ENCODE data around the gene ARHGEF10L.
"Not testable (repeated sequence)": the region's sequence is repeated elsewhere in the genome, so short reads cannot be mapped to it uniquely, and the experiment has no call there.

The ARHGEF10L gene, protein sequence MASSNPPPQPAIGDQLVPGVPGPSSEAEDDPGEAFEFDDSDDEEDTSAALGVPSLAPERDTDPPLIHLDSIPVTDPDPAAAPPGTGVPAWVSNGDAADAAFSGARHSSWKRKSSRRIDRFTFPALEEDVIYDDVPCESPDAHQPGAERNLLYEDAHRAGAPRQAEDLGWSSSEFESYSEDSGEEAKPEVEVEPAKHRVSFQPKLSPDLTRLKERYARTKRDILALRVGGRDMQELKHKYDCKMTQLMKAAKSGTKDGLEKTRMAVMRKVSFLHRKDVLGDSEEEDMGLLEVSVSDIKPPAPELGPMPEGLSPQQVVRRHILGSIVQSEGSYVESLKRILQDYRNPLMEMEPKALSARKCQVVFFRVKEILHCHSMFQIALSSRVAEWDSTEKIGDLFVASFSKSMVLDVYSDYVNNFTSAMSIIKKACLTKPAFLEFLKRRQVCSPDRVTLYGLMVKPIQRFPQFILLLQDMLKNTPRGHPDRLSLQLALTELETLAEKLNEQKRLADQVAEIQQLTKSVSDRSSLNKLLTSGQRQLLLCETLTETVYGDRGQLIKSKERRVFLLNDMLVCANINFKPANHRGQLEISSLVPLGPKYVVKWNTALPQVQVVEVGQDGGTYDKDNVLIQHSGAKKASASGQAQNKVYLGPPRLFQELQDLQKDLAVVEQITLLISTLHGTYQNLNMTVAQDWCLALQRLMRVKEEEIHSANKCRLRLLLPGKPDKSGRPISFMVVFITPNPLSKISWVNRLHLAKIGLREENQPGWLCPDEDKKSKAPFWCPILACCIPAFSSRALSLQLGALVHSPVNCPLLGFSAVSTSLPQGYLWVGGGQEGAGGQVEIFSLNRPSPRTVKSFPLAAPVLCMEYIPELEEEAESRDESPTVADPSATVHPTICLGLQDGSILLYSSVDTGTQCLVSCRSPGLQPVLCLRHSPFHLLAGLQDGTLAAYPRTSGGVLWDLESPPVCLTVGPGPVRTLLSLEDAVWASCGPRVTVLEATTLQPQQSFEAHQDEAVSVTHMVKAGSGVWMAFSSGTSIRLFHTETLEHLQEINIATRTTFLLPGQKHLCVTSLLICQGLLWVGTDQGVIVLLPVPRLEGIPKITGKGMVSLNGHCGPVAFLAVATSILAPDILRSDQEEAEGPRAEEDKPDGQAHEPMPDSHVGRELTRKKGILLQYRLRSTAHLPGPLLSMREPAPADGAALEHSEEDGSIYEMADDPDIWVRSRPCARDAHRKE (N-terminal part only)

DNA sequence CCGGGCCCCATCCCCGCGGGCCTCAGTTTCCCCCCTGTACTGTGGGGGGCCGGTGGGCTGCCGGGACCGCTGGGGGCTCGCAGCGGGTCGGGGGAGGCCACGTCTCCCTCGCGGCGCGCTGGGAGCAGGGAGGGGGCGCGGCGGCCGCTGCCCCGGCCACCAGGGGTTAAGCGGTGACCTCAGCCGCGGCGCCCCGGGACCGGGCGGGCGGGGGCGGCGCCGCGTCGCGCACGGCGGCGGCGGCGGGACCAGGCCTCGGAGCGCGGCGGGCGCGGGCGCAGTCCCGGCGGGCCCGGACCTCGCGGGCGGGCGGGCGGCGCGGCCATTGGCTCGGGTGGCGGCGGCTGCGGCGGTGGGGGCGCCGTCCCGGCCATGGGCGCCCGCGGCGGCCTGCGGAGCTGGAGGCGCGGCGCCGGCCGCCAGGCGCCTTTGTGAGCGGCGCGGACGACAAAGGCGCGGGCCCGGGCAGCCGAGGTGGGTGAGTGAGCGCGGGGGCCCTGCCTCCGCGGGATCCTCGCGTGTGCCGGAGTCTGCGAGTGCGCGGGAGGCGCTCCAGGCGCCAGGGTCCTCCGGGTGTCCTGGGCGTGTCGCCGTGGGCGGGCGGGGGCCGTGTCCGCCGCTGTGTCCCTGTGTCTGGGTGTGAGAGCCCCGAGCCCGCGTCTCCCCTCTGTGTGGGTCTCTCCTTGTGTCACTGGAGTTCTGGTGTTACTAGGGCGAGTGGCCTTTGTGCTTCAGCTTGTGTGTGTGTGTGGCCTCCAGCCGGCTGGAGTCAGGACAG is at the start of gene ARHGEF10L:
ARHGEF10L (plus strand) TSS at position 222 of the 778 bp plus-strand sequence. CDS start 40,898 bp downstream, outside the sequence.
- DNase-seq = no peak

DNA sequence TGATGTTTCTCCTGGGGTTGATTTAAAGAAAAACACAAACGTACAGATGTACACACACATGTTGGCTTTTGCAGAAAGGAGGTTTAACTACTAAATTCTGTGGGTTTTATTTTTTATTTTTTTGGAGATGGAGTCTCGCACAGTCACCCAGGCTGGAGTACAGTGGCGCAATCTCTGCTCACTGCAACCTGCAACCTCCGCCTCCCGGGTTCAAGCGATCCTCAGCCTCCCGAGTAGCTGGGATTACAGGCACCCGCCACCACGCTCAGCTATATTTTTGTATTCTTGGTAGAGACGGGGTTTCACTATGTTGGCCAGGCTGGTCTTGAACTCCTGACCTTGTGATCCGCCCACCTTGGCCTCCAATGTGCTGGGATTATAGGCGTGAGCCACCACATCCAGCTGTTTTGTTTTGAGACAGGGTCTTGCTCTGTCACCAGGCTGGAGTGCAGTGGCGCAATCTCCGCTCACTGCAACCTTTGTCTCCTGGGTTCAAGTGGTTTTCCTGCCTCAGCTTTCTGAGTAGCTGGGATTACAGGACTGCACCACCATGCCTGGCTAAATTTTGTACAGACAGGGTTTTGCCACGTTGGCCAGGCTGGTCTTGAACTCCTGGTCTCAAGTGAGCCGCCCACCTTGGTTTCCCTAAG is 49.6 kb upstream of the ARHGEF10L start:
- not testable (repeated sequence) for DNase-seq

DNA sequence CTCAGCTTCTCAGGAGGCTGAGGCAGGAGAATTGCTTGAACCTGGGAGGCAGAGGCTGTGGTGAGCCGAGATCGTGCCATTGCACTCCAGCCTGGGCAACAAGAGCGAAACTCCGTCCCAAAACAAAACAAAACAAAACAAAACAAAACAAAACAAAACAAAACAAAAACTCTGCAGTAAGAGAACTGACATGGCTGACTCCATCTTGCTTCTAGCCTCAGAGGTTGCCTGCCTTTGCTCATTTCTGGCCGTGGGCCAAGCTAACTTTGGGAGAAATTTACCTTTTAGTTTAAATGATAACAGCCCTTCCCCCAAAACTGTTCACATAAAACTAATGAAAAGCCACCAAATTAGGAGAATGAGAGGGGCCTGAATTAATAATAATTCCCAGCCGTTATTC is 48.8 kb upstream of the ARHGEF10L start:
- not testable (repeated sequence) for DNase-seq

DNA sequence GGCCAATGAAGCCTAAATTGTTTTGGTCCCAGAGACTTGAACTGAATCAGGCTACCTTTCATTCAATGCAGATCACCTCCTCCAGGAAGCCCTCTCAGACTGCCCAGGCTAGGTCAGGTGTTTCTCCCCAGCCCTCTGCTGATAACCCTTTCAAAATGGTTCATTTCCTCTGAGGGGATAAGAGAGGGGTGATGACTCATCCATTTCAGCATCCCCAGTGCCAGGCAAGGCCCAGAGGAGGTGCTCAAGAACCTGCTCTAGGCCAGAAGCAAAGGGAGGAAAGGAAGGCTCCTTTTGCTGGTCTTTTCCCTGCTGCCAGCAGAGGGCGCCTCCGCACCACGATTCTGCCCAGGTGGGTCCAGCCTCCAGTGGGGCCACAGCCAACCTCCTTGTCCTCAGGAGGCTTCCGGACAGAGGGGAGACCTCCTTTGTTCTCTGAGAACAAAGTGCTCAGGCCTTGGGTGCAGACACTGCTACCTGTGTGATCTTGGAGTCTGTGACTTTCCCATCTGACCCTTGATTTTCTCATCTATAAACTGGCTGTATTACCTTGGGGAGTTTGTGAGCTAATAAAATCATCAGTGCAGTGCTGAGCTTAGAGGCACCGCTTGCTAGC is 45.3 kb upstream of the ARHGEF10L start:
- peak; percentile 42 for DNase-seq

DNA sequence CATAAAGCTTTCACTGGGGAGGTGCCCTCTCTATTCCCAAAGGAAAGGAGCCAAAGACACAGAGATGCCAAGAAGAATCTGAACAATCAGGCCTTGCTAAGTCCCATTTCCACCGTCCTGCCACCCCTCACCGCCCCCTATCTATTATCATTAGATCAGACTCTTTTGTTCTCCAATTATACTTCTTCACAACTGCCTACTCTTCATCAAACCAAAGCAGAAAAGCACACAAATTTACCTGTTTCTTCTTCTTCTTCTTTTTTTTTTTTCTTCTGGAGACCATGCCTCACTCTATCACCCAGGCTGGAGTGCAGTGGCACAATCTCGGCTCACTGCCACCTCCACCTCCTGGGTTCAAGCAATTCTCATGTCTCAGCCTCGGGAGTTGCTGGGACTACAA is 43.1 kb upstream of the ARHGEF10L start:
- DNase-seq = no peak

DNA sequence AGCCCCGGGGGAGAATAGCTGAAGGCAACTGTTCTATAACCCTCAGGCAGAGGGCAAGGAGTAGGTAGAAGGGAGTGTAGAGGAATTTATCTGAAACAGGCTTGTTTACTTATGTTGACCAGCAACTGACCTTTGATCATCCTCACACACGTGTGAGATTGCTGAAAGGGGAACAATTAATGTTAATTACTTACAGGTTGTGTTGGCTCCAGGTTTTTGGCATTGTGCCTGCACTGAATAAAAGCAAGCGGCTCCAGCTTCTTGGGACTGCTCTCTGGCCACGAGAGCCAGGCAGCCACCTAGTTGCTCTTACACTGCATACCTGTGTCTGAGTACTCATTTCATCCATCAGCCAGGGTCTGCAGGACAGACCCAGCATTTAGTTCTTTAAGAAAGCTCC is 41.3 kb upstream of the ARHGEF10L start:
- no peak for DNase-seq

DNA sequence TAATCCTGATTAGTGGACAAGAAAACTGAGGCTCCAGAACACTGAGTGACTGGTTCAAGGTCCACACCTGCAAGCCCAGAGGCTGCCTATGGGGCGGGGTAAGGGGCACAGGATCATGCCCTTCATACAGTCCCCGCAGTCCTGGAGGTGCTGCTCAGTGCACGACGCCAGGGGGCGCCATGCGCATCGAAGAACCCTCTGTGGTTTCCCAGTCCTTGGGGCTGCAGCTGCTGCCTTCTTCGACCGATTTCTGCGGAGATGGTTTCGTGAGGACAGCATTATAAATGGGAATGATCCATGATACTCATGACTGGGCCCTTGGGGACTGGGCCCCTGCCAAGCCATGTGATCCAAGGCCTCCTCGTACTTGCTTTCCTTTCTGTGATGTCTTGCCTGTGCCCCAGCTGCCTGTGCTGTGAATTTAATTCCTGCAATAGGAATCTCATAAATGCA is 37.1 kb upstream of the ARHGEF10L start:
- peak; percentile 56 to 62 for DNase-seq

DNA sequence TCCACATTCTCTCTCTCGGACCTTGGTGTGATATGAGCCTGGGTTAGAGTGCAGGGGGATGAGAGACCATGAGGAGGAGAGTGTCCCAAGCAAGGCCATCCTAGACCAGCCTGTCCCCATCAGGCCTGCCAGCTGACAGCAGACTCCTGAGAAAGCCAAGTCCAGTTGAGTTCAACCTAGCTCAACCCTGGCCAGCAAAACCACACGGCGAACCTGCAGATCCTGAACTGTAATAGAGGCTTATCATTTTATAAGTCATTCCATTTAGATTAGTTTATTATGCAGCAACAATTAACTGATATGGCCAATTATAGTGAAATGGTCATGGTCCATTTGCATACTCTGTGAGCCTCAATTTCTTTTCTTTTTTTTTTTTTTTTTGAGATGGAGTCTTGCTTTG is 36.4 kb upstream of the ARHGEF10L start:
- DNase-seq = no peak

DNA sequence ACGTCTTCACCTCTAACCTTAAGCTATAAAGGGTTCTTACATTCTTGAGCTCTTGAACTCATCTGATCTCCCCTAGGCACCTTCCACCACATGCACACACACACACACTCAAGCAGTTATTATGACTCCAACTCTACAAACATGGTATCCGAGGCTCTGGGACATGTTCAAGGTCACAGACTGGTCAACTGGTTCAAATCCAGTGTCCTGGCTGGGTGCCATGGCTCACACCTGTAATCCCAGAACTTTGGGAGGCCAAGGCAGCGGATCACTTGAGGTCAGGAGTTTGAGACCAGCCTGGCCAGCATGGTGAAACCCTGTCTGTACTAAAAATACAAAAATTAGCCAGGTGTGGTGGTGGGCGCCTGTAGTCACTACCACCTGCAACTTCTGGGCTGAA is 32.3 kb upstream of the ARHGEF10L start:
- not testable (repeated sequence) for DNase-seq

DNA sequence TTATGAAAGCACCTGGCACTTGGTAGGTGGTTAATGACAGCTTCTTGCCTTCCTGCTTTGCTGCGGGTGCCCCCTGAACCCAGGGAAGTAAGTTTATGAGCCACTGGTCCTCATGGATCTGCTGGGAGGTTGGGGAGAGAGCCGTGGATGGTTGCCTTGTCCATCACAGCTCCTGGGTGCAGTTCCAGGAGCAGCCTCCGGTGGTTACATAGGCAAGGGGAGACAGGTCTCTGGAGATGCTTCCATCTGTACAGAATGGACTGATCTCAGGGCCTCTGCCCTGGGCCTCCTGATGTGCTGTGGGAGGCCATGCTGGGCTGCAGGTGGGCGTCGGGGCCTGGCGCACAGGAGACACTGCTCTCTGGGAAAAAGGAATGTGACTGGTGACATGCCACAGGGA is 31.6 kb upstream of the ARHGEF10L start:
- no peak for DNase-seq

DNA sequence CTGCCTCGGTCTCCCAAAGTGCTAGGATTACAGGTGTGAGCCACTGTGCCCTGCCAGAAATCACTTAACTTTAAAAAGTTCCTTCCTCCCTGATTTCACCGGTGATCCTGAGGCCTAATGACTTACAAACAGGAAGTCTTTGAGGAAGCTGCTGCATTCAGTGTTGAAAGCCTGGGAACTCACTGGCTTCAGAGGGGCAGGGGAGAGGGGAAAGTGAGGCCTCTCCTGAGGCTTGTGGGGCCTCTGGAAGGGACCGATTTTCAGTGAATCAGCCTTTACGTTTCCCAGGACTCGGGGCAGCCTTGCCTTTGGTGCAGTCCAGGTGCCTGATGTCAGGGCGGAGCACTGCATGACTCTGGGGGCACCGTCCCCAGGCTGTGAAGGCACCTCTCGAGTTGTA is 30.1 kb upstream of the ARHGEF10L start:
- DNase-seq = no peak

DNA sequence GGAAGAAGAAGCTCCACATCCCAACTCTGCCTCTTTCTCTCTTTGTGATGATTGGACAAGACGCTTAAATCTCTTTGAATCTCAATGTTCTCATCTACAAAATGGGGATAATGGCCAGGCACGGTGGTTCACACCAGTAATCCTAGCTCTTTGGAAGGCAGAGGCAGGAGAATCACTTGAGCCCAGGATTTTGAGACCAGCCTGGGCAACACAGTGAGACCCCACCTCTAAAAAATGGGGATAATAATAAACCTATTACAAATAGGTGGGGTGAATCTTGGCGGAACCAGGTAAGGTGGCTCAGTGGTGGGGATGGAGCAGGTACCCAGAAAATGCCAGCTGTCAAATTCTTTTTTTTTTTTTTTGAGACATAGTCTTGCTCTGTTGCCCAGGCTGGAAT is 29.4 kb upstream of the ARHGEF10L start:
- no peak for DNase-seq

DNA sequence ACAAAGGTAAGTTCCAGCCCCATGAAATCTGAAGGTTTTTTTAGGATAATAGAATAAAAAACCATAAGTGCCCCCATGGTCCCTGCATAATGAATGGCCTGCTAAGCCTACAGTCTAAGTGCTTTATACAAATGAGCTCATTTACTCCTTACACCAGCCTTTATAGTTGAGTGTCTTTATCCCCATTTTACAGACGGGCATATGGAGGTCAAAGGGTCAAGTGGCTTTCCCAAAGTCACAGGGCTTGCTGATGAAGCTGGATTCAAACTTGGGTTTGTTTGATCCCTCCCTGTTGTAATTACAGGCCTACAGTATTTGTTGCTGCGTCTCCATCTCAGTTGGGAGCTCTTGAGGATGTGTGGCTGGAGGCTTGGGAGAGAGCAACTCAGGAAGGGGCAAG is 28.3 kb upstream of the ARHGEF10L start:
- DNase-seq = no peak

DNA sequence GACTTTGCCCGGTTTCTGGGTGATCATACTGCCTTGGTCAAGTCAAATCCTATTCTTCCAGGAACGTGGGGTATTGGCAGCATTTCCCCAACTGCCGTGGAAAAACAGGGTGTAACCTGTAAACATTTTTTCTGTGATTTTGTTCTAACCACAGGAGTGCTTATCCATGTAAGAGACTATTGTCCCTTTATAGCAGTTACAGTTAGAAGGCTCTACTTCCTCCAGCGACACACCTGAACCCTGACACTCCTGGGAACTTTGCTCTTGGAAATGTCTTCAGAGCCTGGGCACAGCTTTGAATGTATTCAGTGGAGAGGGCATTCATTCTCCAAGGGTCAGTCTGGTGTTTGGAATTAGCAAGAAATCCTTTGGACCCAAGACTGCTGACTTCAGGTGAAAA is 26.4 kb upstream of the ARHGEF10L start:
- DNase-seq = no peak

DNA sequence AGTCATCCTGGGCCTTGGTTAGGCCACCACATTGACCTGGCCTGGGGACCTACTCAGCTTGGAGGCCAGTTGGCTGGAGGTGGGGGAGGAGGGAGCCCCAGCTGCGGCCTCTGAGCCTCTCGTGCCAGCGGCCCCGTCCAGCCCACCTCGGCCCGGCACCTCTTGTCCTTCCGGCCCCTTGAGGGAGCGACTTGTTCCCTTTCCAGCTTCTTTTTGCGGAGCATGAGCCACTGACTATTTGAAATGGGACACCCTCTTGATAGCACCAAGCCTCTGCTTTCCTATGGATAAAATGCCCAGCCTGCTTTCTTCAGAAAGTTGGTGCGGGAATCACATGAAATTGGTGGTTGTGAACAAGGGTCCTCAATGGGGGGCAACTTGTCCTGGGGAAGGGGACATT is 24.7 kb upstream of the ARHGEF10L start:
- no peak for DNase-seq

DNA sequence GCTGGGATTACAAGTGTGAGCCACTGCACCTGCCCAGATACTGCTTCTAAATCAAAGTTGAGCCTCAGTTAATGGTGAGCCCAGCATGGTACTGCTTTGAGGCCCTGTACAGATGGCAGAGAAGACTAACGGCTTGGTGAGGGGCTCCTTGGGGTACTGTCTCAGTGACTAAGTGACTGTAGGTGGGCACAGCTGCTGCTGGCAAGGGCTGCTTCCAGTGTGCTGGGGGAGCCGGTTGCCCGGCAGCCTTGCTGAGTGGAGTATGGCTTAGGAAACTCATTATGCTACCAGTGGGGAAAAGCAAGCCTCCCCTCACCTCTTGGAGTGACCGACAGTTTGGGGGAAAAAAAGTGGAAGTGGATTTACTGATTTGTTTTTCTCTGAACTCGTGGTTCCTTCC is 23.6 kb upstream of the ARHGEF10L start:
- no peak for DNase-seq

DNA sequence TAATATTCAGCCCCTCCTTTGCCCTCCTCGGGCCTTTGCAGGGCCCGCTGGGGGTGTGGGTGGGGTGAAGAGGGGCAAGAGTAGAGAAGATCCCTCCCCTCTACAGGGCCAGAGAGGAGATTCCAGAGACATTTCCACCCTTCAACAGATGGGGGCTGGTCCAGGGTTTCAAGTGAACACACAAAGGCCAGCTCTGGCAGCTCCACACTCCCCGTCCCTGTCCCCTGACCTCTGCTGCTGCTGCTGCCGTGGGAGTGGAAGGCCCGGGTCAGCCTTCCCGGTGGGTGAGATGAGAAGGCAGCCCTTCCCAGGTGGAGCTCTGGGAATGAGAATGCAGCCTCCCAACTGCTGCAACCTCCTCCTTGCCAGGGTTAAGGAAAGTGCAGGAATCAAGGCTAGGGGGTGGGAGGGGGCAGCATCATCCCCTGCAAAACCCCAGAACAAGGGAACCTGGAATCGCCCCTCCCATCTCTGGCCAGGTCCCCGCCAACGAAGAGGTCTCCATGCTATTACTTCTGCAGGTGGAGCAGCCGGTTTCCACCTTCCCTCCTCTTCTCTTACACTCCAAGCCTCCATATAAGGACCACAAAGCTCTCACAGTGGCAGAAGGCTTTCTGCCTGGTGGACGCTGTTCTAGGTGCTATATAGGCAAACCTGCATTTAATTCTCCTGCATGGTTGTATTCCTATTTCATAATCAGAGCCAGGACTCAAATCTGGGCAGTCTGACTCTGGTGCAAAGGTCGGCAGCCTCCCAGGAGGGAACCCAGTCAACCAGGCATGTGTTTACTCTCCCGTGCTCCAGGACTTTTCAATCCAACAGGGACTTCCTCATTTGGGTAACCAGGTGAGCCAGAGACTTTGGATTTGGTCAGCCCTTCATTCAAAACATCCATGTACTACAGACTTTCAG is 22.9 kb upstream of the ARHGEF10L start:
- no peak for DNase-seq

DNA sequence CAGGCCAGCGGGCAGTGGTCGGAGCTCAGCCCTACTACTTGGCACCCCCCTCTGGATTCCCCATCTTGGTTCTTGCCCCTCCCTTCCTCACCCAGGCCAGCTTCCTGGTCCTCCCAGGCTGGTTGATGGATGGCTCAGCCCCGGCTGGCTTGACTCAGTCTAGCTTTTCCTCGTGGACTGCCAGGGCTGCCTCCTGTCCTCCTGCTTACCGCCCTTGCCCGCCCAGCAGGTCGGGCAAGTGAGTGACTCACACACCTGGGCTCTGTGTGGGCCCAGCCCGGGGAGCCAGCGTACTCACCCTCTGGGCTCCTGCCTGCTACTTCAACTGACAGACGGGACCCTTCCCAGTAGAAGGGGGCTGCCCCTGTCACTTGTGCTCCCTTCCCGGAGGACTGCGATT is 19.5 kb upstream of the ARHGEF10L start:
- DNase-seq = no peak

DNA sequence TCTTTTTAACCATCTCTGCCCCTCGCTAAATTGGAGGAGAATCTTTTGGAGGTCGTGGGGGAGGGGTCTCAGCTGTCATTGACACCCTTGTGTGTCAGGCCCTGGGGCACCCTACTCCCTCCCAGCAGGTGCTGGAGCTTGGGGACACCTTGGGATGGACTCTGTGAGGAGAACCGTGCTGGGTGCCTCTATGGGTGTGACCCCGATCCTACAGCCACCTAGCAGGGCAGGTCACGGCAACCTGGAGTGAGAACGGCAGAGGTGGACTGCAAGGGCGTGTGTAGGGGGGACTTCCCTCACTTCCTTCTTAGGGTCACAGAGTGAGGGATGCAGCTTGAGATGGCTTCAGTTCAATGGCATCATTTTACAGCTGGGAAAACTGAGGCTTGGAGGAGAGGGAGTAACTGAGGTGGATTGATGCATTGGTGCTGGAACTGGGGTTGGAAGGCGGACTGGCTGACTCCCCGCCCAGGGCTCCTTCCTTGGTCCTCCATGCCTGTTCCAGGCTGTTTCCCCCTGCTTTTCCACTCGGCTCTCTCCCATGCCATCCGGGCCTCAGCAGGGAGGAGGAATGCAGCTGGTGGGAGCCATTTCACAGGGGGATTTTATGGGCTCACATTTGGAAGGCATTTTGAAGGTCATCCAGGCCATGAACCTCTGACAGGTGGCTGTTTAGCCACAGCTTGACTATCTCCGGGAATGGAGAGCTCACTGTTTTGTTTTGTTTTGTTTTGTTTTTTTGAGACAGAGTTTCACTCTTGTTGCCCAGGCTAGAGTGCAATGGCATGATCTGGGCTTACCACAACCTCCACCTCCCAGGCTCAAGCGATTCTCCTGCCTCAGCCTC is 18.8 kb upstream of the ARHGEF10L start:
- DNase-seq = no peak
